HL-60 (cell line): ENCODE measurements around the gene SLC6A11.

ENCODE experiments used
- DNase-seq, 2 experiments: peaks; one replicate each; pipeline ENCODE4 v3.0.0-alpha.2; 2010 to 2020; ENCODE audit warnings: low read depth in 1 of 2, low spot score in 1 of 2
- H3K27ac ChIP-seq: fragments of 250-450 bp; sonication (Bioruptor Pico); replicated peaks from 2 replicates; pipeline ENCODE4 v1.5.1; 2020; ENCODE audit warnings: mild to moderate bottlenecking, moderate library complexity
- H3K27me3 ChIP-seq: fragments of 250-450 bp; sonication (Bioruptor Pico); 2 replicates; pipeline ENCODE4 v1.5.1; 2021; ENCODE audit warnings: mild to moderate bottlenecking, moderate library complexity; ENCODE audit not compliant: insufficient read depth, poor library complexity, severe bottlenecking
- H3K4me3 ChIP-seq: replicated peaks from 2 replicates; pipeline ENCODE4 v1.5.1; 2011; ENCODE audit warnings: mild to moderate bottlenecking, control low read depth, low read length; ENCODE audit not compliant: insufficient read depth
- GABPA ChIP-seq: IDR thresholded peaks from 2 replicates; pipeline ENCODE4 v1.6.1; 2012; ENCODE audit warnings: low read depth
- POLR2AphosphoS5 ChIP-seq: IDR thresholded peaks from 2 replicates; pipeline ENCODE4 v1.6.1; 2012; ENCODE audit warnings: low read depth
- SPI1 ChIP-seq: IDR thresholded peaks from 2 replicates; pipeline ENCODE4 v1.6.1; 2012; ENCODE audit warnings: low read depth, mild to moderate bottlenecking, borderline replicate concordance
- TF ChIP-seq, protein P1 (sequence below): IDR thresholded peaks from one replicate; pipeline ENCODE4 v1.5.1; 2011; ENCODE audit warnings: low read length, control low read depth, inconsistent platforms; ENCODE audit not compliant: insufficient read depth
- TF ChIP-seq, protein P2 (sequence below): IDR thresholded peaks from 2 replicates; pipeline ENCODE4 v1.6.1; 2012; ENCODE audit warnings: low read depth; ENCODE audit not compliant: insufficient replicate concordance

Gene SLC6A11

DNA sequence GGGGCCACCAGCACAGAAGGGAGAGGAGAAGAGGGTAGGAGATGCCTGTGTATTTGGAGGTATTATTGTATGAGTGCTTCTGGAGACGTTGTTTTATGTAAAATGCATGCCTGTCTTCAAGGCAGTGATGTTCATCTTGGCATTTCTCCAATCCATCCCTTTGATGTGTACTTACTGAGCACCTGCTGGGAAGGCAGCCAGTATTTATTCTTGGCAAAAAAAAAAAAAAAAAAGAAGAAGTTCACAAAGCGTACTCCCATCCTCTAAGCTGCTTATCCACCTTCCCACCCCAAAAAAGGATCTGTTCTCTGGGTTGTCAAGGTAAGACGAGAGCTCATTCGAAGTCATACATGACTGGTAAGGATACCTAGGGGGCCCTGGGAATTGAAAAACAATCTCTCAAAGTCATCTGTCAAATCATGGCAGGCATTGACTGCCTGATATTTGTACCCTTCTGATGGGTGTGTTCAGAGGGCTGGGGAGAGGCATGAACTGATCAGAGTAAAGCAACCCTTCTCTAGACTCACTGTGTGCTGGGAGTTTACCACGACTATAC is 146.5 kb downstream of the SLC6A11 start:
- Histone ChIP-seq H3K27me3 (no peaks in the 10 kb centered on the region), H3K4me3 (no peak overlapping the region), H3K27ac (no peak overlapping the region)
- DNase-seq = no peak
- TF ChIP-seq POLR2AphosphoS5 = no peak
- TF ChIP-seq, protein P1, sequence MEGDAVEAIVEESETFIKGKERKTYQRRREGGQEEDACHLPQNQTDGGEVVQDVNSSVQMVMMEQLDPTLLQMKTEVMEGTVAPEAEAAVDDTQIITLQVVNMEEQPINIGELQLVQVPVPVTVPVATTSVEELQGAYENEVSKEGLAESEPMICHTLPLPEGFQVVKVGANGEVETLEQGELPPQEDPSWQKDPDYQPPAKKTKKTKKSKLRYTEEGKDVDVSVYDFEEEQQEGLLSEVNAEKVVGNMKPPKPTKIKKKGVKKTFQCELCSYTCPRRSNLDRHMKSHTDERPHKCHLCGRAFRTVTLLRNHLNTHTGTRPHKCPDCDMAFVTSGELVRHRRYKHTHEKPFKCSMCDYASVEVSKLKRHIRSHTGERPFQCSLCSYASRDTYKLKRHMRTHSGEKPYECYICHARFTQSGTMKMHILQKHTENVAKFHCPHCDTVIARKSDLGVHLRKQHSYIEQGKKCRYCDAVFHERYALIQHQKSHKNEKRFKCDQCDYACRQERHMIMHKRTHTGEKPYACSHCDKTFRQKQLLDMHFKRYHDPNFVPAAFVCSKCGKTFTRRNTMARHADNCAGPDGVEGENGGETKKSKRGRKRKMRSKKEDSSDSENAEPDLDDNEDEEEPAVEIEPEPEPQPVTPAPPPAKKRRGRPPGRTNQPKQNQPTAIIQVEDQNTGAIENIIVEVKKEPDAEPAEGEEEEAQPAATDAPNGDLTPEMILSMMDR = no peak
- TF ChIP-seq GABPA = no peak
- TF ChIP-seq SPI1 = no peak
- TF ChIP-seq, protein P2, sequence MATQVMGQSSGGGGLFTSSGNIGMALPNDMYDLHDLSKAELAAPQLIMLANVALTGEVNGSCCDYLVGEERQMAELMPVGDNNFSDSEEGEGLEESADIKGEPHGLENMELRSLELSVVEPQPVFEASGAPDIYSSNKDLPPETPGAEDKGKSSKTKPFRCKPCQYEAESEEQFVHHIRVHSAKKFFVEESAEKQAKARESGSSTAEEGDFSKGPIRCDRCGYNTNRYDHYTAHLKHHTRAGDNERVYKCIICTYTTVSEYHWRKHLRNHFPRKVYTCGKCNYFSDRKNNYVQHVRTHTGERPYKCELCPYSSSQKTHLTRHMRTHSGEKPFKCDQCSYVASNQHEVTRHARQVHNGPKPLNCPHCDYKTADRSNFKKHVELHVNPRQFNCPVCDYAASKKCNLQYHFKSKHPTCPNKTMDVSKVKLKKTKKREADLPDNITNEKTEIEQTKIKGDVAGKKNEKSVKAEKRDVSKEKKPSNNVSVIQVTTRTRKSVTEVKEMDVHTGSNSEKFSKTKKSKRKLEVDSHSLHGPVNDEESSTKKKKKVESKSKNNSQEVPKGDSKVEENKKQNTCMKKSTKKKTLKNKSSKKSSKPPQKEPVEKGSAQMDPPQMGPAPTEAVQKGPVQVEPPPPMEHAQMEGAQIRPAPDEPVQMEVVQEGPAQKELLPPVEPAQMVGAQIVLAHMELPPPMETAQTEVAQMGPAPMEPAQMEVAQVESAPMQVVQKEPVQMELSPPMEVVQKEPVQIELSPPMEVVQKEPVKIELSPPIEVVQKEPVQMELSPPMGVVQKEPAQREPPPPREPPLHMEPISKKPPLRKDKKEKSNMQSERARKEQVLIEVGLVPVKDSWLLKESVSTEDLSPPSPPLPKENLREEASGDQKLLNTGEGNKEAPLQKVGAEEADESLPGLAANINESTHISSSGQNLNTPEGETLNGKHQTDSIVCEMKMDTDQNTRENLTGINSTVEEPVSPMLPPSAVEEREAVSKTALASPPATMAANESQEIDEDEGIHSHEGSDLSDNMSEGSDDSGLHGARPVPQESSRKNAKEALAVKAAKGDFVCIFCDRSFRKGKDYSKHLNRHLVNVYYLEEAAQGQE = no peak

DNA sequence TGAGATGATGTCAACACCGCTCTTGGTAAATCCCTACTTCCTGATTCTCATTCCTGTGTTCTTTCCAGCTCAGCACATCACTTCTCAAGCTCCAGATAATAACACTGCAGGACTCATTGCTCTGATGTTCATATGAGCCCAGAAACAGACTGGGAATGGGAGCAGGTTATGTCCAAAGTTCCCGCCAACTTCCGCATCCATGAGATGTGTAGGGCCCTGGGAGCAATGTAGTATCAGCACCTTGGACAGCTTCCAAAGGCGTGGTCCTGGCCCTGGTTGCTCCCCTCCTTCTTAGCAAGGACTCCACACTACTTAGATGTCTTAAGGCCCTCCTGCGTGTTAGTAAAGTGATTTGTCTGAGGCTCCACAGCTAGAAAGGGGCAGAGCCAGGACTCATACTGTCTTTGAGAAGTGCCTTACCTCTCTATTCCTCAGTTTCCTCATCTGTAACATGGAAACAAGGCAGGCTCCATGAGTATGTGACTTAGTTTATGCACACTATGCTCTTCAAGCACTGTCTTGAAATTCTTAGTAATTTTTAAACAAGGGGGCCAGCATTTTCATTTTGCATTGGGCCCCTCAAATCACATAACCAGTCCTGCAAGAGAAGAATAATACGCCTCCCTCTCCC is 148.6 kb downstream of the SLC6A11 start:
- DNase-seq = peak in 1 of 2 experiments; percentile 5
- Histone ChIP-seq H3K27me3 (no peaks in the 10 kb centered on the region), H3K27ac (no peak overlapping the region), H3K4me3 (no peak overlapping the region)
- TF ChIP-seq, protein P2 = peak; percentile 96
- TF ChIP-seq, protein P1 = no peak

DNA sequence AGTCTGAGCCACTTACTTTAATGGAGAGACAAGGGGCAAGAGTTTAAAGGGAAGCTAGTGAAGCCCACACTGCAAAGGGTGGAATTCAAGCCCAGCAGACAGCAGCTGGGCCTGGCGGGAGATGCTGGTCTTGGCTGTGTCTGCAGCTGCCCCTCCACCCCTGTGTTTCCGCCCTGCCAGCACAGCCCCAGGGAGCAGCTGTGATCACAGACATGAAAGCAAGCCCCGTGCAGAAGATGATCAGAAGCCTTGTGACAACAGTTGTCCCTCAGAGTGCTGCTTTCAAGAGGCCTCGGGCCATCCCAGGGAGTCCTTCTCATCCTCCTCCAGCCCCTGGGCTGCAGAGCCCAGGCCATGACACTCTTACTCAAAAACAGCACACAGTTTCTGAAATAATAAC is 152.4 kb downstream of the SLC6A11 start:
- peaks cover 11% of the 10 kb centered on the region for H3K27me3 ChIP-seq
- H3K4me3 ChIP-seq = no peak overlapping the region
- no peak for DNase-seq
- TF ChIP-seq, protein P2 = no peak
- TF ChIP-seq SPI1 (no peak), POLR2AphosphoS5 (no peak), GABPA (no peak)
- TF ChIP-seq, protein P1 = no peak
- H3K27ac ChIP-seq = no peak overlapping the region
